DOHH2 (cell line): ENCODE measurements around the gene TCTN1.

Source experiments
- EZH2phosphoT487 ChIP-seq: fragments of 200-600 bp; sonication (generic); IDR thresholded peaks from 2 replicates; pipeline ENCODE4 v1.6.1; 2017; ENCODE audit warnings: borderline replicate concordance, mild to moderate bottlenecking, antibody characterized with exemption, low read length, moderate library complexity, mixed read lengths
- TF ChIP-seq, protein P1 (sequence below): fragments of 200-600 bp; sonication (generic); IDR thresholded peaks from one replicate; pipeline ENCODE4 v1.5.1; 2014; ENCODE audit warnings: antibody characterized with exemption, mild to moderate bottlenecking, low read depth, low read length; ENCODE audit not compliant: poor library complexity, severe bottlenecking

DNA sequence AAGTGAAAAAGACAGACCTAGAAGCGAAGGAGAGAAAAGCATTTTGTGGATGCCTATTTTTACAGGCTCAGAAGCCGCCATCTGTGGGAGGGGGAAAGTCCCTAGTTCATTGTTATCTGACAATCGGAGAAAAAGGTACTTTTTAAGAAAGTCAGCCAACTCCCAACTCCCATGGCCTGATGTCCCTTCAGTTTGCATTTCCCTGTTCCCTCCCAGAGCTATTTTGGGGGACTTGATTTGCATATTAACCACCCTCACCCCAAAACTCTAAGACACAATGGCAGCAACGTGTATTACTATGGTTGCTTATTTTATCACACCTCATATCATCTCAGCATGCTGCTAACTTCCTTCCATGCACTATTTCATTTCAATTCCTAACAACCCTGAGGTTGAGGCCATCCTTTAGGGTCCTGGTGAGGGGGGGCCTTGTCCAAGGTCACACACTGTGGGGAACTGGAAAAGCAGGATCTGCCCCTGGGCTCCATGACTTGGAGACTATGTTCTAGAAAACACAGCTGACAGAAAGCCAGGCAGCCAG lies 56.3 kb downstream of the TCTN1 start:
- TF ChIP-seq, protein P1, sequence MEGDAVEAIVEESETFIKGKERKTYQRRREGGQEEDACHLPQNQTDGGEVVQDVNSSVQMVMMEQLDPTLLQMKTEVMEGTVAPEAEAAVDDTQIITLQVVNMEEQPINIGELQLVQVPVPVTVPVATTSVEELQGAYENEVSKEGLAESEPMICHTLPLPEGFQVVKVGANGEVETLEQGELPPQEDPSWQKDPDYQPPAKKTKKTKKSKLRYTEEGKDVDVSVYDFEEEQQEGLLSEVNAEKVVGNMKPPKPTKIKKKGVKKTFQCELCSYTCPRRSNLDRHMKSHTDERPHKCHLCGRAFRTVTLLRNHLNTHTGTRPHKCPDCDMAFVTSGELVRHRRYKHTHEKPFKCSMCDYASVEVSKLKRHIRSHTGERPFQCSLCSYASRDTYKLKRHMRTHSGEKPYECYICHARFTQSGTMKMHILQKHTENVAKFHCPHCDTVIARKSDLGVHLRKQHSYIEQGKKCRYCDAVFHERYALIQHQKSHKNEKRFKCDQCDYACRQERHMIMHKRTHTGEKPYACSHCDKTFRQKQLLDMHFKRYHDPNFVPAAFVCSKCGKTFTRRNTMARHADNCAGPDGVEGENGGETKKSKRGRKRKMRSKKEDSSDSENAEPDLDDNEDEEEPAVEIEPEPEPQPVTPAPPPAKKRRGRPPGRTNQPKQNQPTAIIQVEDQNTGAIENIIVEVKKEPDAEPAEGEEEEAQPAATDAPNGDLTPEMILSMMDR, result no peak
- TF ChIP-seq EZH2phosphoT487, result no peak
